ENCODE measurements around the gene PHAF1. TPM values are rescaled to one million over a fixed set of nuclear protein-coding genes. Genes with fewer than 3 reads are reported as not detected.

Gene PHAF1
- total RNA-seq, 1 experiment from 2014 or later = 19.2 TPM

GRCh38 chr16:67192781-67193361 is 83.1 kb downstream of the PHAF1 start:
- BruUV-seq (replicated peaks) = no TSS peak
- ChIA-PET RAD21 (ENCODE audit: low non-redundant PET in 1 of 2, low total read pairs in 2 of 2, uncharacterized antibody in 2 of 2, unreplicated experiment in 2 of 2) (no interaction called here), POLR2A (no interaction called here), CTCF (interaction anchor here (1.2 kb wide), 1 partner anchor 13 kb away, joined by 3 read pairs; no protein-coding TSS in a partner anchor)
- Histone ChIP-seq H3K4me1 (ENCODE audit: control insufficient read depth in 1 of 2, insufficient read depth in 2 of 2, low read length in 2 of 2) (peaks cover 14 to 26% of the 10 kb centered on the region in 2 experiments; a peak in 3 of 4 replicates), H3K27ac (ENCODE audit: low read depth, low read length) (peak overlapping the region; percentile 84), H2AFZ (ENCODE audit: low read depth, low read length, poor library complexity, severe bottlenecking) (no peak overlapping the region), H4K20me1 (ENCODE audit: insufficient read depth) (no peaks in the 10 kb centered on the region; the same call in 1 of the 2 replicates), H3K4me3 (replicated peaks in 1 of 2; ENCODE audit: low read depth in 1 of 2, low read length in 2 of 2) (peak overlapping the region; percentile 87 to 91), H3K27me3 (ENCODE audit: insufficient read depth, low read length) (no peaks in the 10 kb centered on the region), H3K9me3 (ENCODE audit: control insufficient read depth in 1 of 2, insufficient read depth in 1 of 2, low read depth in 1 of 2, low read length in 2 of 2) (no peaks in the 10 kb centered on the region), H3K36me3 (ENCODE audit: control insufficient read depth in 1 of 2, insufficient read depth in 2 of 2, low read length in 2 of 2) (peaks cover 24 to 40% of the 10 kb centered on the region in 2 experiments; a peak in 3 of 4 replicates), H3K4me2 (ENCODE audit: low read length) (peak overlapping the region; percentile 95), H3K79me2 (ENCODE audit: insufficient read depth, low read length) (peaks cover 53% of the 10 kb centered on the region), H3K9me2 (ENCODE audit: insufficient read depth) (no peaks in the 10 kb centered on the region), H3K9ac (ENCODE audit: low read length) (peak overlapping the region; percentile 85)
- TF ChIP-seq RAD21 (IDR thresholded peaks at IDR 0.05; ENCODE audit: low read depth) = no peak
- no peak for TF ChIP-seq SIN3A (IDR thresholded peaks at IDR 0.05; ENCODE audit: low read depth)
- TF ChIP-seq ZFX (IDR thresholded peaks at IDR 0.05) = no peak
- TF ChIP-seq YY1 (IDR thresholded peaks at IDR 0.05; ENCODE audit: extremely low read depth, insufficient replicate concordance, low read depth, low read length) = no peak
- intact Hi-C loops (cut with micrococcal nuclease) = no loop called here
- DNase-seq (ENCODE audit: low read depth, low spot score) = no peak
- ATAC-seq = no peak

- ChIA-PET RAD21 (ENCODE audit: low non-redundant PET in 1 of 2, low total read pairs in 2 of 2, uncharacterized antibody in 2 of 2, unreplicated experiment in 2 of 2) (no interaction called here), CTCF (no interaction called here), POLR2A (no interaction called here)
- Histone ChIP-seq H3K27me3 (ENCODE audit: insufficient read depth, low read length) (no peaks in the 10 kb centered on the region), H3K9ac (ENCODE audit: low read length) (peak overlapping the region; percentile 85), H2AFZ (ENCODE audit: low read depth, low read length, poor library complexity, severe bottlenecking) (no peak overlapping the region), H3K4me1 (ENCODE audit: control insufficient read depth in 1 of 2, insufficient read depth in 2 of 2, low read length in 2 of 2) (peaks cover 20 to 33% of the 10 kb centered on the region in 2 experiments), H3K4me3 (replicated peaks in 1 of 2; ENCODE audit: low read depth in 1 of 2, low read length in 2 of 2) (peak overlapping the region; percentile 87 to 91), H3K36me3 (ENCODE audit: control insufficient read depth in 1 of 2, insufficient read depth in 2 of 2, low read length in 2 of 2) (peaks cover 24 to 40% of the 10 kb centered on the region in 2 experiments; a peak in 3 of 4 replicates), H3K79me2 (ENCODE audit: insufficient read depth, low read length) (peaks cover 53% of the 10 kb centered on the region), H3K27ac (ENCODE audit: low read depth, low read length) (peak overlapping the region; percentile 84; the same call in 1 of the 2 replicates), H3K9me3 (ENCODE audit: control insufficient read depth in 1 of 2, insufficient read depth in 1 of 2, low read depth in 1 of 2, low read length in 2 of 2) (no peaks in the 10 kb centered on the region), H3K4me2 (ENCODE audit: low read length) (peak overlapping the region; percentile 95), H3K9me2 (ENCODE audit: insufficient read depth) (no peaks in the 10 kb centered on the region), H4K20me1 (ENCODE audit: insufficient read depth) (no peaks in the 10 kb centered on the region; the same call in 1 of the 2 replicates)
- DNase-seq (ENCODE audit: low read depth, low spot score) (no peak), ATAC-seq (no peak)
- TF ChIP-seq EZH2phosphoT487 (IDR thresholded peaks at IDR 0.05; ENCODE audit: borderline replicate concordance) (no peak), JUND (IDR thresholded peaks at IDR 0.05) (no peak), POLR2AphosphoS5 (IDR thresholded peaks at IDR 0.05; ENCODE audit: low read depth, low read length) (no peak), ELF1 (IDR thresholded peaks at IDR 0.05; ENCODE audit: borderline replicate concordance, low read depth) (no peak), FOSL1 (IDR thresholded peaks at IDR 0.05; ENCODE audit: low read depth) (no peak), REST (IDR thresholded peaks at IDR 0.05; ENCODE audit: low read depth) (no peak), SRF (IDR thresholded peaks at IDR 0.05; ENCODE audit: low read depth) (no peak)
- intact Hi-C loops (cut with micrococcal nuclease) = no loop called here
- BruUV-seq (replicated peaks) = no TSS peak
Observed at GRCh38 chr16:67193536-67193935, 83.8 kb downstream of the PHAF1 start.
